Measurements from ENCODE around the gene SPEN.

DNA sequence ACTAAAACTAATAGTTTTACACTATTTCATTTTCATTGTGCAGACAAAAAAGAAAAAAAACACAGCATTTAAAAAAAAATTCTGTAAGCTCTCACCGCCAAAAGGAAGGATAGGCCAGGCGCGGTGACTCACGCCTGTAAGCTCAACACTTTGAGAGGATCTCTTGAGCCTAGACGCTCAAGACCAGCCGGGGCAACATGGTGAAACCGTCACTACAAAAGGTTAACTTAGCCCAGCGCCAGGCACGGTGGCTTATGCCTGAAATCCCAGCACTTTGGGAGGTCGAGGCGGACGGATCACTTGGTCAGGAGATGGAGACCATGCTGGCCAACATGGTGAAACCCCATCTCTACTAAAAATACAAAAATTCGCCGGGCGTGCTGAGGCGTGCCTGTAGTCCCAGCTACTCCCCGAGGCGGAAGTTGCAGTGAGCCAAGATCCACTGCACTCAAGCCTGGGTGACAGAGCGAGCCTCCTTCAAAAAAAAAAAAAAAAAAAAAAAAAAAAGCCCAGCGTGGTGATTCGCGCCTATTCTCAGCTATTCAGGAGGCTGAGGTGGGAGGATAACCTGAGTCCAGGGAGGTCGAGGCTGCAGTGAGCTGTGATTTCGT, 14.3 kb upstream of the SPEN start:
- TF ChIP-seq POLR2A (IDR thresholded peaks at IDR 0.05; ENCODE audit: low read length) (no peak), GATA1 (IDR thresholded peaks at IDR 0.05; ENCODE audit: low read depth, low read length) (no peak)
